Stomach smooth muscle (tissue), 2 donors: Measurements from ENCODE around the gene IL1RAP.

Source experiments
- H3K27ac ChIP-seq: one replicate; pipeline ENCODE4 v1.7.0; 2013; ENCODE audit warnings: mild to moderate bottlenecking, low read length, inconsistent platforms
- H3K27me3 ChIP-seq, 2 donors: one replicate each; pipeline ENCODE4 v1.7.0; 2013; ENCODE audit warnings: low read length in 2 of 2; ENCODE audit not compliant: insufficient read depth in 2 of 2, control insufficient read depth in 1 of 2
- H3K36me3 ChIP-seq, 2 donors: one replicate each; pipeline ENCODE4 v1.7.0; 2013; ENCODE audit warnings: low read length in 2 of 2; ENCODE audit not compliant: control insufficient read depth in 2 of 2, insufficient read depth in 2 of 2
- H3K4me1 ChIP-seq: one replicate; pipeline ENCODE4 v1.7.0; 2013; ENCODE audit warnings: low read length; ENCODE audit not compliant: control insufficient read depth, insufficient read depth
- H3K4me3 ChIP-seq, 2 donors: one replicate each; pipeline ENCODE4 v1.7.0; 2013; ENCODE audit warnings: low read length in 2 of 2
- H3K9ac ChIP-seq, 2 donors: one replicate each; pipeline ENCODE4 v1.7.0; 2013; ENCODE audit warnings: low read length in 2 of 2, mild to moderate bottlenecking in 1 of 2
- H3K9me3 ChIP-seq, 2 donors: one replicate each; pipeline ENCODE4 v1.7.0; 2013; ENCODE audit warnings: low read length in 2 of 2; ENCODE audit not compliant: control insufficient read depth in 2 of 2
- donor health status: healthy.
- donor health status: Pancreatic carcinoma.

Gene IL1RAP

GRCh38 chr3:190608850-190609589 is 95.1 kb downstream of the IL1RAP start:
- H3K27me3 ChIP-seq, result no peaks in the 10 kb centered on the region
- H3K27ac ChIP-seq, result no peak overlapping the region
- H3K9me3 ChIP-seq, result no peaks in the 10 kb centered on the region
- H3K4me3 ChIP-seq, result no peak overlapping the region
- H3K36me3 ChIP-seq, result no peaks in the 10 kb centered on the region
- no peaks in the 10 kb centered on the region for H3K4me1 ChIP-seq
- no peak overlapping the region for H3K9ac ChIP-seq

DNA sequence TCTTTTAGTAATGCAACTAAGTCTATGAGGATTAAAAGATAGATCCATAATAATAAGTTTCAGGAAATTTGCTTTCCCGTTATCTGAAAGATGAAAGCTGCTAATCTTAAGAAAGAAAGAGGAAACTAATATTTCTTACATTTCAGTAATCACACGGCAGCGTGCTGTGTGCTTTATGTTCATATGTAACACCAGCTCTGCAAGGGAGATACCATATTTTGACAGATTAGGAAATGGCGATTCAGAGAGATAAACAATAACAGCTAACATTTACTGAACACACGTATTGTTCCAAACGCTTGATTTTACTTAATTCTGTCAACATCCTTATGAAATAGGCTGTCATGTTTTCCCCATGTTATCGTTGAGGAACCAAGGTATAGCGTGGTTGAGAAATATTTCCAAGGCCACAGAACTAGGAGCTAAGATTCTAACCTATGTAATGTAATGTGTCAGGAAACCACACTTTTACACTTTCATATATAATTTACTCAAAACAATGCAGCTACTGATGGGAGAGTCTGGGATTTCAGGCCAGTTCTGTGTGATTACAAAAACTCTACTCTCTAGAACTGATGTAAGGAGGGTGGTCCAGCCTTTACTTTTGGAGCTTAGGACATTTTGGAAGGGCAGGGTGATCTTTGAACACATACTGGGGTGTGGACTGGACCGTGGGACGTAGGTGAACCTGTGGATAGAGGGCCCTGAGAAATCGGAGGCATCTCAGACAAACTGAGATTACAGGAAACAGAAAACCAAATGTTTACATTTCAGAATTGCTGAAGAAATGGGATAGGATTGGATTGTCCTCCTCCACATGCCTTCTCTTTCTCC is 100.6 kb downstream of the IL1RAP start:
- H3K4me3 ChIP-seq, result no peak overlapping the region
- no peaks in the 10 kb centered on the region for H3K36me3 ChIP-seq
- no peak overlapping the region for H3K9ac ChIP-seq
- no peaks in the 10 kb centered on the region for H3K4me1 ChIP-seq
- no peak overlapping the region for H3K27ac ChIP-seq
- no peaks in the 10 kb centered on the region for H3K27me3 ChIP-seq
- H3K9me3 ChIP-seq, result no peaks in the 10 kb centered on the region

GRCh38 chr3:190615060-190615384 is 101.1 kb downstream of the IL1RAP start:
- H3K27me3 ChIP-seq, result no peaks in the 10 kb centered on the region
- H3K36me3 ChIP-seq, result no peaks in the 10 kb centered on the region
- no peaks in the 10 kb centered on the region for H3K9me3 ChIP-seq
- H3K4me3 ChIP-seq, result no peak overlapping the region
- H3K9ac ChIP-seq, result no peak overlapping the region
- H3K4me1 ChIP-seq, result no peaks in the 10 kb centered on the region
- H3K27ac ChIP-seq, result no peak overlapping the region

- H3K9ac ChIP-seq, result no peak overlapping the region
- H3K36me3 ChIP-seq, result no peaks in the 10 kb centered on the region
- no peaks in the 10 kb centered on the region for H3K9me3 ChIP-seq
- no peaks in the 10 kb centered on the region for H3K4me1 ChIP-seq
- no peak overlapping the region for H3K27ac ChIP-seq
- no peak overlapping the region for H3K4me3 ChIP-seq
- no peaks in the 10 kb centered on the region for H3K27me3 ChIP-seq
Measured at GRCh38 chr3:190615607-190616006, 101.7 kb downstream of the IL1RAP start.

DNA sequence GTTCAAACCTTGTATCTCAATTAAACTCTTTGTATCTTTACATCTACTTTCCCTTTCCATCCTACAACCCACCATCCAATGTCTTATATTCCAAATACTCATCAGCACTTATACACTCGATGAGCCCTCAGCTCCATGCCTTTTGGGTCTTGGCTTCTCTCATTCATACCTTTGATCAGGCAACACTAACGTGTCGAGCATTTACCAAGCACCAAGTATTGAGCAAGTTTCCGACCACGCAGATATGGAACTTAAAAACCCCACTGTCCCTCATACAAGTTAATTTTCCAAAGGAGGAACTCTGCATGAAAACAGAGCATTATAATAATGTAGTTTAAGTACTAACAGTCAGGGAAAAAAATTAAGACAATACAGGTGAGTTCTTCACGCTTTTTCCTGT is 102.8 kb downstream of the IL1RAP start:
- H3K4me1 ChIP-seq, result no peaks in the 10 kb centered on the region
- no peak overlapping the region for H3K9ac ChIP-seq
- H3K36me3 ChIP-seq, result no peaks in the 10 kb centered on the region
- no peak overlapping the region for H3K4me3 ChIP-seq
- H3K27ac ChIP-seq, result no peak overlapping the region
- no peaks in the 10 kb centered on the region for H3K9me3 ChIP-seq
- no peaks in the 10 kb centered on the region for H3K27me3 ChIP-seq

DNA sequence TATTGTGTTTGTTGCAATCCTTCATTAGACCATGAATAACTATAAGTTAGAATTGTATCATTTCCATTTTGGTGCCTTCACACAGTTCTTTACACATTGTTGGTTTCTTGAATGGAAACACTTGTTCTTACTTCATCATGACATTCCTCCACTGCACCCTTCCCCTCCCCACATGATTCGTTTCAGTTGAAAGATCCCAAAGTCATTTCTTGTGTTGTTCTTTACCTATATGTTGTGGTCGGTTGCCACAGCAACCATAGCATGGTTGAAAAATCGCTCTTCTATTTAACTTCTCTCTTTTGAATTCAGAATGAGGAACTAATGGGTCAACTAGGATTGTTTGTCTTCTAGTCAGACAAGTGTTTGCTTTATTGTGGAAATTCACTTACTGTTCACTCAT is 103.3 kb downstream of the IL1RAP start:
- Histone ChIP-seq H3K4me3 (no peak overlapping the region), H3K4me1 (no peaks in the 10 kb centered on the region), H3K36me3 (no peaks in the 10 kb centered on the region), H3K9ac (no peak overlapping the region), H3K27ac (no peak overlapping the region), H3K9me3 (no peaks in the 10 kb centered on the region), H3K27me3 (no peaks in the 10 kb centered on the region)

- H3K36me3 ChIP-seq, result no peaks in the 10 kb centered on the region
- H3K27me3 ChIP-seq, result no peaks in the 10 kb centered on the region
- no peaks in the 10 kb centered on the region for H3K4me1 ChIP-seq
- H3K27ac ChIP-seq, result no peak overlapping the region
- H3K4me3 ChIP-seq, result no peak overlapping the region
- no peaks in the 10 kb centered on the region for H3K9me3 ChIP-seq
- no peak overlapping the region for H3K9ac ChIP-seq
Measured at GRCh38 chr3:190618330-190619030, 104.6 kb downstream of the IL1RAP start.

- no peak overlapping the region for H3K27ac ChIP-seq
- H3K36me3 ChIP-seq, result no peaks in the 10 kb centered on the region
- no peaks in the 10 kb centered on the region for H3K4me1 ChIP-seq
- no peaks in the 10 kb centered on the region for H3K9me3 ChIP-seq
- H3K9ac ChIP-seq, result no peak overlapping the region
- H3K4me3 ChIP-seq, result no peak overlapping the region
- no peaks in the 10 kb centered on the region for H3K27me3 ChIP-seq
Measured at GRCh38 chr3:190619353-190619752, 105.5 kb downstream of the IL1RAP start.

GRCh38 chr3:190619761-190620160 is 105.9 kb downstream of the IL1RAP start:
- Histone ChIP-seq H3K27me3 (no peaks in the 10 kb centered on the region), H3K9ac (no peak overlapping the region), H3K27ac (no peak overlapping the region), H3K9me3 (no peaks in the 10 kb centered on the region), H3K36me3 (no peaks in the 10 kb centered on the region), H3K4me1 (no peaks in the 10 kb centered on the region), H3K4me3 (no peak overlapping the region)

GRCh38 chr3:190620886-190621608 is 107.2 kb downstream of the IL1RAP start:
- Histone ChIP-seq H3K4me3 (no peak overlapping the region), H3K4me1 (no peaks in the 10 kb centered on the region), H3K9ac (no peak overlapping the region), H3K27ac (no peak overlapping the region), H3K9me3 (no peaks in the 10 kb centered on the region), H3K36me3 (no peaks in the 10 kb centered on the region), H3K27me3 (no peaks in the 10 kb centered on the region)
